ENCODE results near the gene SDSL. TPM values are rescaled to one million over a fixed set of nuclear protein-coding genes. Genes with fewer than 3 reads are reported as not detected.

The SDSL gene
- total and polyA plus RNA-seq, 10 of the 15 experiments (the other 5 are each of a cell fraction or from before 2014, with no cell fraction given) = 0.18 to 4.4 (median 1.0) TPM

- TF ChIP-seq, protein P1, sequence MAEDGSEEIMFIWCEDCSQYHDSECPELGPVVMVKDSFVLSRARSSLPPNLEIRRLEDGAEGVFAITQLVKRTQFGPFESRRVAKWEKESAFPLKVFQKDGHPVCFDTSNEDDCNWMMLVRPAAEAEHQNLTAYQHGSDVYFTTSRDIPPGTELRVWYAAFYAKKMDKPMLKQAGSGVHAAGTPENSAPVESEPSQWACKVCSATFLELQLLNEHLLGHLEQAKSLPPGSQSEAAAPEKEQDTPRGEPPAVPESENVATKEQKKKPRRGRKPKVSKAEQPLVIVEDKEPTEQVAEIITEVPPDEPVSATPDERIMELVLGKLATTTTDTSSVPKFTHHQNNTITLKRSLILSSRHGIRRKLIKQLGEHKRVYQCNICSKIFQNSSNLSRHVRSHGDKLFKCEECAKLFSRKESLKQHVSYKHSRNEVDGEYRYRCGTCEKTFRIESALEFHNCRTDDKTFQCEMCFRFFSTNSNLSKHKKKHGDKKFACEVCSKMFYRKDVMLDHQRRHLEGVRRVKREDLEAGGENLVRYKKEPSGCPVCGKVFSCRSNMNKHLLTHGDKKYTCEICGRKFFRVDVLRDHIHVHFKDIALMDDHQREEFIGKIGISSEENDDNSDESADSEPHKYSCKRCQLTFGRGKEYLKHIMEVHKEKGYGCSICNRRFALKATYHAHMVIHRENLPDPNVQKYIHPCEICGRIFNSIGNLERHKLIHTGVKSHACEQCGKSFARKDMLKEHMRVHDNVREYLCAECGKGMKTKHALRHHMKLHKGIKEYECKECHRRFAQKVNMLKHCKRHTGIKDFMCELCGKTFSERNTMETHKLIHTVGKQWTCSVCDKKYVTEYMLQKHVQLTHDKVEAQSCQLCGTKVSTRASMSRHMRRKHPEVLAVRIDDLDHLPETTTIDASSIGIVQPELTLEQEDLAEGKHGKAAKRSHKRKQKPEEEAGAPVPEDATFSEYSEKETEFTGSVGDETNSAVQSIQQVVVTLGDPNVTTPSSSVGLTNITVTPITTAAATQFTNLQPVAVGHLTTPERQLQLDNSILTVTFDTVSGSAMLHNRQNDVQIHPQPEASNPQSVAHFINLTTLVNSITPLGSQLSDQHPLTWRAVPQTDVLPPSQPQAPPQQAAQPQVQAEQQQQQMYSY (CRISPR knock-in tag; IDR thresholded peaks at IDR 0.05) = no peak
- peak; percentile 85 for TF ChIP-seq ATF7 (IDR thresholded peaks at IDR 0.05; ENCODE audit: low read depth)
- TF ChIP-seq ZZZ3 (IDR thresholded peaks at IDR 0.05; ENCODE audit: control insufficient read depth, insufficient read length, low read depth) = no peak
- TF ChIP-seq GATAD2B (conservative IDR thresholded peaks at IDR 0.05; ENCODE audit: low read depth) = peak; percentile 40; the same call in 1 of the 2 replicates
- TF ChIP-seq JUNB (IDR thresholded peaks at IDR 0.05) = peak; percentile 42; the same call in 1 of the 2 replicates
- peak; percentile 79 for TF ChIP-seq PBX3 (IDR thresholded peaks at IDR 0.05; ENCODE audit: insufficient replicate concordance, low read depth, low read length)
- TF ChIP-seq NBN (IDR thresholded peaks at IDR 0.05) = peak; percentile 54; the same call in 1 of the 2 replicates
- peak; percentile 84 for TF ChIP-seq IKZF1 (conservative IDR thresholded peaks at IDR 0.05)
- peak; percentile 40 for TF ChIP-seq RUNX3 (IDR thresholded peaks at IDR 0.05; ENCODE audit: low read length)
- TF ChIP-seq SP1 (IDR thresholded peaks at IDR 0.05; ENCODE audit: low read depth, low read length) = no peak
- TF ChIP-seq SIN3A (IDR thresholded peaks at IDR 0.05; ENCODE audit: low read depth, low read length) = peak; percentile 53; the same call in 1 of the 2 replicates
- no peak for TF ChIP-seq SMARCA5 (IDR thresholded peaks at IDR 0.05)
- peak; percentile 40 for TF ChIP-seq MEF2B (IDR thresholded peaks at IDR 0.05; ENCODE audit: partially characterized antibody, poor library complexity, severe bottlenecking)
- peak; percentile 56; the same call in 1 of the 2 replicates for TF ChIP-seq MTA2 (IDR thresholded peaks at IDR 0.05; ENCODE audit: low read depth)
- TF ChIP-seq JUND (IDR thresholded peaks at IDR 0.05; ENCODE audit: low read depth, low read length) = peak; percentile 68; the same call in 1 of the 2 replicates
- TF ChIP-seq E2F4 (IDR thresholded peaks at IDR 0.05; ENCODE audit: low read depth, low read length) = no peak
- no peak for TF ChIP-seq SREBF1 (IDR thresholded peaks at IDR 0.05; ENCODE audit: low read length)
- peak; percentile 46; the same call in 1 of the 2 replicates for TF ChIP-seq MXI1 (IDR thresholded peaks at IDR 0.05; ENCODE audit: low read depth, low read length)
- peak; percentile 26; the same call in 1 of the 2 replicates for TF ChIP-seq REST (IDR thresholded peaks at IDR 0.05; ENCODE audit: low read depth, low read length)
- 0 out of 4 replicates have a peak, but pooled peaks of 1 of the 2 experiments have one; percentile 41 for TF ChIP-seq SRF (IDR thresholded peaks at IDR 0.05; ENCODE audit: low read depth in 2 of 2, low read length in 2 of 2)
- no peak for TF ChIP-seq SMC3 (IDR thresholded peaks at IDR 0.05; ENCODE audit: borderline replicate concordance, low read length)
Observed at GRCh38 chr12:113422030-113422885, at the start of gene SDSL (continued).
